Measurements from ENCODE around the gene RELA. TPM values are rescaled to one million over a fixed set of nuclear protein-coding genes. Genes with fewer than 3 reads are reported as not detected.

Gene RELA
- polyA plus RNA-seq, 1 of the 3 experiments (the other 2 are of a cell fraction) = 49.5 TPM

DNA sequence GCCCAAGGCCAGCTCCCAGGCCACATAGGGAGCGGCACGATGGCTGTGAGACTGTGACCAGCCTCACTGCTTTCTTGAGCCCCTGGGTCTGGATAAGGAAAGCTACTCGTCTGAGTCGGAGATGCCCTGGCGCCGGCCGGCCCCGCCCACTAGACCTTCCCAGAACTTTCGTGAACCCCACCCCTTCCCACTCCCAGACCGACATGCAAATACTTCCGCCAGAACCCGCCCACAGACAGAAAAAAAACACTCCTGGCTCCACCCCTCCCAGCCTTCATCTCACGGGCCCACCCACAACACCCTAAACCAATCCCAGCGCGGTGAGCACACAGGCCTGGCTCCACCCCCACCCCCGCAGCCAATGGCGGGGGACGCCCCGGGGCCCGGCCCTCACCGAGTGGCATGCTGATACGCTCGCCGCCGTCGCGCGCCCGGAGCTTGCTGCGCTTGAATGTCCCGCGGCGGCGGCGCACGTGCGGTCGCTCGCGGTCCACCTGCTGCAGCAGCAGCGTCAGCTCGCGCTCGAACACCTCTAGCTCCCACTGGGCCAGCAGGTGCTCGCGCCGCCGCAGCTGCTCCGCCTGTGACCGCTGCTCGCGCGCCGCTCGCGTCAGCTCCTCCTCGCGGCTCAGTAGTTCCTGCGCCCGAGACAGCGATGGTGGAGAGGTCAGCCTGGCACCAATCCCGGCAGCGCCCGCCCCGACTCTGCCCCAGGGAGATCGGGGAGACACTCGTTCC lies 55.7 kb downstream of the RELA start:
- no peak overlapping the region for H3K9ac ChIP-seq
- peaks cover 43% of the 10 kb centered on the region for H3K79me2 ChIP-seq (ENCODE audit: insufficient read depth)
- peak; percentile 100 for DNase-seq
- ChIA-PET POLR2A (interaction anchor here (0.6 to 1.6 kb wide), 8 partner anchors 8 to 267 kb away, joined by 3 to 15 read pairs (median 4); partner anchors contain the start of genes KCNK7, NEAT1 and PCNX3), CTCF (interaction anchor here (0.7 to 5.5 kb wide), 9 partner anchors 13 to 291 kb away, joined by 3 to 48 read pairs (median 4); partner anchors contain the start of genes EHBP1L1, FAM89B, RELA and ZNRD2)
- no peak overlapping the region for H2AFZ ChIP-seq (ENCODE audit: low read depth)
- peak overlapping the region; percentile 45 for H3K4me2 ChIP-seq
- peaks cover 23 to 45% of the 10 kb centered on the region in 2 experiments for H3K36me3 ChIP-seq (replicated peaks in 1 of 2; ENCODE audit: control insufficient read depth in 1 of 2, insufficient read depth in 2 of 2, low read length in 1 of 2)
- H3K9me3 ChIP-seq = no peaks in the 10 kb centered on the region
- H3K9me2 ChIP-seq = no peaks in the 10 kb centered on the region
- 17% methylated on average over 18 of the region's 67 CpGs for WGBS (ENCODE audit: low lambda C conversion rate)
- H3K4me3 ChIP-seq (ENCODE audit: low read depth in 2 of 2, low read length in 1 of 2) = peak overlapping the region in 1 of 2 experiments; percentile 33; a peak in 2 of 4 replicates
- H3K27ac ChIP-seq (ENCODE audit: low read depth in 2 of 2, low read length in 1 of 2) = peak overlapping the region; percentile 11 to 56; a peak in 2 of 4 replicates
- H4K20me1 ChIP-seq (ENCODE audit: insufficient read depth) = peaks cover 30% of the 10 kb centered on the region
- H3K4me1 ChIP-seq (ENCODE audit: control insufficient read depth in 1 of 2, insufficient read depth in 2 of 2, low read depth in 1 of 2, low read length in 1 of 2) = peaks cover 14 to 21% of the 10 kb centered on the region in 2 experiments; a peak in 2 of 4 replicates
- peaks cover 3% of the 10 kb centered on the region for H3F3A ChIP-seq (replicated peaks; ENCODE audit: insufficient read depth)
- no peaks in the 10 kb centered on the region for H3K27me3 ChIP-seq (ENCODE audit: insufficient read depth)
- peak; percentile 100 for TF ChIP-seq MXI1 (IDR thresholded peaks at IDR 0.05; ENCODE audit: low read depth, low read length)
- peak; percentile 77; the same call in 1 of the 2 replicates for TF ChIP-seq SIN3A (IDR thresholded peaks at IDR 0.05; ENCODE audit: borderline replicate concordance, low read depth, low read length)
- TF ChIP-seq POLR2AphosphoS5 (IDR thresholded peaks at IDR 0.05; ENCODE audit: low read depth, low read length) = no peak
- TF ChIP-seq, protein P1, sequence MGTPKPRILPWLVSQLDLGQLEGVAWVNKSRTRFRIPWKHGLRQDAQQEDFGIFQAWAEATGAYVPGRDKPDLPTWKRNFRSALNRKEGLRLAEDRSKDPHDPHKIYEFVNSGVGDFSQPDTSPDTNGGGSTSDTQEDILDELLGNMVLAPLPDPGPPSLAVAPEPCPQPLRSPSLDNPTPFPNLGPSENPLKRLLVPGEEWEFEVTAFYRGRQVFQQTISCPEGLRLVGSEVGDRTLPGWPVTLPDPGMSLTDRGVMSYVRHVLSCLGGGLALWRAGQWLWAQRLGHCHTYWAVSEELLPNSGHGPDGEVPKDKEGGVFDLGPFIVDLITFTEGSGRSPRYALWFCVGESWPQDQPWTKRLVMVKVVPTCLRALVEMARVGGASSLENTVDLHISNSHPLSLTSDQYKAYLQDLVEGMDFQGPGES (IDR thresholded peaks at IDR 0.05; ENCODE audit: low read depth, low read length) = peak; percentile 30; the same call in 1 of the 2 replicates
- peak; percentile 94 for TF ChIP-seq MAX (IDR thresholded peaks at IDR 0.05; ENCODE audit: low read depth)
- no peak for TF ChIP-seq RXRA (IDR thresholded peaks at IDR 0.05; ENCODE audit: borderline replicate concordance, low read depth)
- TF ChIP-seq NRF1 (IDR thresholded peaks at IDR 0.05; ENCODE audit: low read depth, low read length) = 0 out of 2 replicates have a peak, but pooled peaks have one; percentile 16
- TF ChIP-seq FOSL2 (IDR thresholded peaks at IDR 0.05; ENCODE audit: borderline replicate concordance, low read depth) = no peak
- TF ChIP-seq RFX5 (IDR thresholded peaks at IDR 0.05; ENCODE audit: low read length) = 0 out of 2 replicates have a peak, but pooled peaks have one; percentile 31

GRCh38 chr11:65604258-65604657 lies 58.5 kb downstream of the RELA start:
- no peak for DNase-seq
- peaks cover 16% of the 10 kb centered on the region for H3K79me2 ChIP-seq (ENCODE audit: insufficient read depth)
- peaks cover 24% of the 10 kb centered on the region for H4K20me1 ChIP-seq (ENCODE audit: insufficient read depth)
- peaks cover 0 to 13% of the 10 kb centered on the region in 2 experiments; a peak in 1 of 4 replicates for H3K4me1 ChIP-seq (ENCODE audit: control insufficient read depth in 1 of 2, insufficient read depth in 2 of 2, low read depth in 1 of 2, low read length in 1 of 2)
- no peaks in the 10 kb centered on the region for H3K27me3 ChIP-seq (ENCODE audit: insufficient read depth)
- no peak overlapping the region for H2AFZ ChIP-seq (ENCODE audit: low read depth)
- POLR2A ChIA-PET = interaction anchor here (1.6 kb wide), 1 partner anchor 8 kb away, joined by 4 read pairs; the partner anchor contains the start of gene KCNK7
- H3K4me3 ChIP-seq (ENCODE audit: low read depth in 2 of 2, low read length in 1 of 2) = no peak overlapping the region
- peaks cover 3% of the 10 kb centered on the region for H3F3A ChIP-seq (replicated peaks; ENCODE audit: insufficient read depth)
- WGBS (ENCODE audit: low lambda C conversion rate) = 100% methylated on average over 1 of the region's 1 CpG
- CTCF ChIA-PET = interaction anchor here (0.6 to 5.5 kb wide), 7 partner anchors 8 to 52 kb away, joined by 3 to 48 read pairs (median 4); partner anchors contain the start of genes FAM89B and KCNK7
- H3K27ac ChIP-seq (ENCODE audit: low read depth in 2 of 2, low read length in 1 of 2) = no peak overlapping the region
- TF ChIP-seq SIN3A (IDR thresholded peaks at IDR 0.05; ENCODE audit: borderline replicate concordance, low read depth, low read length) (no peak), MAX (IDR thresholded peaks at IDR 0.05; ENCODE audit: low read depth) (no peak), FOSL2 (IDR thresholded peaks at IDR 0.05; ENCODE audit: borderline replicate concordance, low read depth) (no peak), ELF1 (IDR thresholded peaks at IDR 0.05) (no peak), USF1 (IDR thresholded peaks at IDR 0.05; ENCODE audit: borderline replicate concordance, low read depth) (no peak), NFIC (IDR thresholded peaks at IDR 0.05; ENCODE audit: borderline replicate concordance) (no peak), NRF1 (IDR thresholded peaks at IDR 0.05; ENCODE audit: low read depth, low read length) (no peak), TEAD4 (IDR thresholded peaks at IDR 0.05; ENCODE audit: borderline replicate concordance, insufficient read depth) (no peak), FOXM1 (IDR thresholded peaks at IDR 0.05; ENCODE audit: low read depth) (no peak), MXI1 (IDR thresholded peaks at IDR 0.05; ENCODE audit: low read depth, low read length) (no peak), SMC3 (IDR thresholded peaks at IDR 0.05; ENCODE audit: low read depth, low read length) (no peak), RCOR1 (IDR thresholded peaks at IDR 0.05; ENCODE audit: low read length) (no peak)
- TF ChIP-seq, protein P2, sequence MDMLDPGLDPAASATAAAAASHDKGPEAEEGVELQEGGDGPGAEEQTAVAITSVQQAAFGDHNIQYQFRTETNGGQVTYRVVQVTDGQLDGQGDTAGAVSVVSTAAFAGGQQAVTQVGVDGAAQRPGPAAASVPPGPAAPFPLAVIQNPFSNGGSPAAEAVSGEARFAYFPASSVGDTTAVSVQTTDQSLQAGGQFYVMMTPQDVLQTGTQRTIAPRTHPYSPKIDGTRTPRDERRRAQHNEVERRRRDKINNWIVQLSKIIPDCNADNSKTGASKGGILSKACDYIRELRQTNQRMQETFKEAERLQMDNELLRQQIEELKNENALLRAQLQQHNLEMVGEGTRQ (IDR thresholded peaks at IDR 0.05; ENCODE audit: borderline replicate concordance, low read depth, low read length) = no peak
- no peaks in the 10 kb centered on the region for H3K9me3 ChIP-seq
- H3K4me2 ChIP-seq = no peak overlapping the region
- no peak overlapping the region for H3K9ac ChIP-seq
- peaks cover 23 to 36% of the 10 kb centered on the region in 2 experiments for H3K36me3 ChIP-seq (replicated peaks in 1 of 2; ENCODE audit: control insufficient read depth in 1 of 2, insufficient read depth in 2 of 2, low read length in 1 of 2)
- H3K9me2 ChIP-seq = no peaks in the 10 kb centered on the region
